ENCODE measurements around the gene PYGB.

DNA sequence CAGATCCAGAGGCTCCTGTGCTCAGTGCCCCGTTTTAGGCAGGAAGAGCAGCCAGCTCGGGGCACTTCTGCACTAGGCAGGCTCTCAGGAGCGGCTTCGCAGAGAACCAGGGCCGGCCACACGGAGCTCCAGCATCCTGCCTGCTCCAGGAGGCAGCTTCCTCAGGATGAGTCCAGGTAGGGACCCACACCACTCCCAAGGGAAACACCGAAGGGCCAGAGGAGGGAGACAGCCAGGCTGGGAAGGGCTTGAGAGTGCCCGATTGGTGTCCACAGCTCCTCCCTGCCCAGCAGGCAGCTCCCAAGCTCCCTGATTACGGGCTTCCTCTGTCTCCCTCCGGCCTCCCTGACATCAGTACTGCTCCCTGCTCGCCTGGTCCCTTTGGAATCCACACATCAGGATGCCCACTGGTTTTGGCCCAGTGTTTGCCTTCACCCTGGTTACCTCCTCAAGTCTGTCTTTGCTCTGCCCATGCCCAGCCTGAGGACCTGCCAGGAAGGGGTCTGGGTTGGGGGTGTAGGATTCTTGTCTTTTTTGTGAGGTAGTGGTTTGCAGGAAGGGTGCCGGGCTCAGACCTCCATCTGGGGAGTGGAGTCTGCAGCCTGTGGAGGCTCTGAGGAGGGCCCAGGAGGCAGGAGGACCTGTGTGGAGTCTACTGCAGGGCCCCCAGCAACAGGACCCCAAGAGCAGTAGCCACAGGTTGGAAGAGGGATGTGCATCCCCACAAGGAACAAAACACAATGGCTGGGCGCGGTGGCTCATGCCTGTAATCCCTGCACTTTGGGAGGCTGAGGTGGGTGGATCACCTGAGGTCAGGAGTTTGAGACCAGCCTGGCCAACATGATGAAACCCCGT, 11.2 kb upstream of the PYGB start:
- TF ChIP-seq, protein P1, sequence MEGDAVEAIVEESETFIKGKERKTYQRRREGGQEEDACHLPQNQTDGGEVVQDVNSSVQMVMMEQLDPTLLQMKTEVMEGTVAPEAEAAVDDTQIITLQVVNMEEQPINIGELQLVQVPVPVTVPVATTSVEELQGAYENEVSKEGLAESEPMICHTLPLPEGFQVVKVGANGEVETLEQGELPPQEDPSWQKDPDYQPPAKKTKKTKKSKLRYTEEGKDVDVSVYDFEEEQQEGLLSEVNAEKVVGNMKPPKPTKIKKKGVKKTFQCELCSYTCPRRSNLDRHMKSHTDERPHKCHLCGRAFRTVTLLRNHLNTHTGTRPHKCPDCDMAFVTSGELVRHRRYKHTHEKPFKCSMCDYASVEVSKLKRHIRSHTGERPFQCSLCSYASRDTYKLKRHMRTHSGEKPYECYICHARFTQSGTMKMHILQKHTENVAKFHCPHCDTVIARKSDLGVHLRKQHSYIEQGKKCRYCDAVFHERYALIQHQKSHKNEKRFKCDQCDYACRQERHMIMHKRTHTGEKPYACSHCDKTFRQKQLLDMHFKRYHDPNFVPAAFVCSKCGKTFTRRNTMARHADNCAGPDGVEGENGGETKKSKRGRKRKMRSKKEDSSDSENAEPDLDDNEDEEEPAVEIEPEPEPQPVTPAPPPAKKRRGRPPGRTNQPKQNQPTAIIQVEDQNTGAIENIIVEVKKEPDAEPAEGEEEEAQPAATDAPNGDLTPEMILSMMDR (IDR thresholded peaks at IDR 0.05), result no peak
- TF ChIP-seq EP300 (IDR thresholded peaks at IDR 0.05) (no peak), POLR2A (IDR thresholded peaks at IDR 0.05) (no peak)

All from tibial nerve (tissue), 4 donors.